Central memory CD4-positive, alpha-beta T cell (primary cell): ENCODE data around the gene NR6A1.
A peak's percentile ranks its signal among the peaks of the same experiment; 100 is the strongest.

ENCODE experiments used
- DNase-seq: peaks from one replicate; pipeline ENCODE4 v3.0.0; 2022
- total RNA-seq, 3 experiments: gene quantifications; one replicate each; lab custom pipeline; 2026; lab: John Stamatoyannopoulos, UW

The NR6A1 gene
- total RNA-seq: 0.11 to 2.7 (median 0.58) reads per million in 3 experiments

GRCh38 chr9:124771021-124771866, at the start of gene NR6A1:
NR6A1 (minus strand) TSS chr9:124771311.
- DNase-seq: peak; percentile 91

- DNase-seq: no peak
Observed at GRCh38 chr9:124818431-124819281, 47.5 kb upstream of the NR6A1 start.

DNA sequence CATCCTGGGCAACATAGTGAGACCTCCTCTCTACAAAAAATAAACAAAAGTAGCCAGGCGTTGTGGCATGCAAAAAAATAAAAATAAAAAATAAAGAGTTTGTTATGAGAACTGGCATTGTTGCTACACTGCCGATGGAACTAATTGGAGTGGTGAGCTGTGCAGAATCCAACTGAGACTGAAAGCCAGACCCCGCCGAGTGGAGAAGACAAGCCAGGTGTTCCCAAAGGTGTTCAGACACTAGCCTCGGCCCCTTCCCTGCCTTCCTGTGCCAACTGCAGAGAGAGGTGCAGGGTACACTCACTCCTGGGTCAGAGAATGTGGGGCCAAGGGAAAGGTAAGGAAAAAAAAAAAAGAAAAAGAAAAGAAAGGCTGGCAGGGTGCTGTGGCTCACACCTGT, 44.5 kb upstream of the NR6A1 start:
- DNase-seq: no peak

DNA sequence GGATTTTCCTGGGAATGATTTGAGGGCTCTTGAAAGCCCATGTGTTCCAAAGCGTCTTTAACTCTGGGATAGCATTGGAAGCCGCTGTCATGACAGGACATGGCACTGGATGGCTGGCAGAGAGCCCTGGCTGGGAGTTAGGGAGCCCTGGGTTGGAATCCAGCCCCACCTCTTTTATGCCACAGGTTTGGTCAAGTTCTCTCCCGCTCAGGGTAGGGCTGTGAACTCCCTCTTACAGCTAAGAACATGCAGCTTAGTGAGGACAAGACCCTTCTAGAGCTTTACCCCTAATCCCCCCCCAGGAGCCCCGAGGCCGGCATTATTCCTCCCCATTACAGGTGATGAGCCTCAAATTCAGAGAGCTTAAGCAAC, 43.0 kb upstream of the NR6A1 start:
- no peak for DNase-seq

GRCh38 chr9:124813501-124814163, 42.5 kb upstream of the NR6A1 start:
- no peak for DNase-seq

DNA sequence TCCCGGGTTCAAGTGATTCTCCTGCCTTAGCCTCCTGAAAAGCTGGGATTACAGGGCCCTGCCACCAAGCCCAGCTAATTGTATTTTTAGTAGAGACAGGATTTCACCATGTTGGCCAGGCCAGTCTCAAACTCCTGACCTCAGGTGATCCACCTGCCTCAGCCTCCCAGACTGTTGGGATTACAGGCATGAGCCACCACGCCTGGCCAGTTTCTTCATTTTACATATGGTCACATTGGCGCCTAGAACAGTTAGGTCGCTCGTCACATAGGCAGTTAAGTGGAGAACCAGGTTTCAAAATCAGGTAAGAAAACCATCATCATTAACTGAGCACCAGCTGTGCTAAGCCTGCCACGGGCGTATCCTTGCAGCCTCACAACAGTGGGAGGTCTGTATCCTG, 41.9 kb upstream of the NR6A1 start:
- DNase-seq: no peak

GRCh38 chr9:124812441-124812876, 41.3 kb upstream of the NR6A1 start:
- DNase-seq: no peak

- DNase-seq: no peak
Observed at GRCh38 chr9:124810663-124811355, 39.7 kb upstream of the NR6A1 start.

DNA sequence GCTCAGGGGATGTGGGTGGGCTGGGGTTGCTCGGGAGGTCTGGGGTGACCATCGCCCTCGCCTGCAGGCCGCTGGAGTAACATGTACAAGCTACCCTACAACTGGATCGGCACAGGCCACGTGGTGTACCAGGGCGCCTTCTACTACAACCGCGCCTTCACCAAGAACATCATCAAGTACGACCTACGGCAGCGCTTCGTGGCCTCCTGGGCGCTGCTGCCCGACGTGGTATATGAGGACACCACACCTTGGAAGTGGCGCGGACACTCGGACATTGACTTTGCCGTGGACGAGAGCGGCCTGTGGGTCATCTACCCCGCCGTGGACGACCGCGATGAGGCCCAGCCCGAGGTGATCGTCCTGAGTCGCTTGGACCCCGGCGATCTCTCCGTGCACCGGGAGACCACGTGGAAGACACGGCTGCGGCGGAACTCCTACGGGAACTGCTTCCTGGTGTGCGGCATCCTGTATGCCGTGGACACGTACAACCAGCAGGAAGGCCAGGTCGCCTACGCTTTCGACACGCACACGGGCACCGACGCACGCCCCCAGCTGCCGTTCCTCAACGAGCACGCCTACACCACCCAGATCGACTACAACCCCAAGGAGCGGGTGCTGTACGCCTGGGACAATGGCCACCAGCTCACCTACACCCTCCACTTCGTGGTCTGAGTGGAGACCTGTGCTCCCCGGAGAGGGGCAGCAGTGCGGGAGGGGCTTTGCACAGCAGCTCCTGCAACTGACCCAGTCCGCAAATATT, 38.8 kb upstream of the NR6A1 start:
- no peak for DNase-seq

DNA sequence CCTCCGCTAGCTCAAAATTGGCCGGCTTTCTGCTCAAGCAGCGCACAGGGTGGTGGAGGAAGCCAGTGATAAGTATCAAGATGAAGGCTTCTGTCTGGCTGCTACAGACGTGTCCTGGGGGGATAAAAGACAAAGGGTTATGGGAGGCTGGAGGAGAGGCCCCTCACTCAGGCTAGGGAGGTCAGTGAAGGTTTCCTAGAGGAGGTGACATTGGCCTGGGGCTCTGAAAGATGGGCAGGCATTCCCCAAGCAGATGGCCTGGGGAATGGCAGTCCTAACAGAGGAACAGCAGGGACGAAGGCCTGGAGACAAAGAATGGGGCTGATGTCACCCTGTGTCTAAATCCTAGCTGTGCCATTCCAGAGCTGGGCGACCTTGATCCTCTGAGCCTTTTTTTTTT, 38.1 kb upstream of the NR6A1 start:
- no peak for DNase-seq

DNA sequence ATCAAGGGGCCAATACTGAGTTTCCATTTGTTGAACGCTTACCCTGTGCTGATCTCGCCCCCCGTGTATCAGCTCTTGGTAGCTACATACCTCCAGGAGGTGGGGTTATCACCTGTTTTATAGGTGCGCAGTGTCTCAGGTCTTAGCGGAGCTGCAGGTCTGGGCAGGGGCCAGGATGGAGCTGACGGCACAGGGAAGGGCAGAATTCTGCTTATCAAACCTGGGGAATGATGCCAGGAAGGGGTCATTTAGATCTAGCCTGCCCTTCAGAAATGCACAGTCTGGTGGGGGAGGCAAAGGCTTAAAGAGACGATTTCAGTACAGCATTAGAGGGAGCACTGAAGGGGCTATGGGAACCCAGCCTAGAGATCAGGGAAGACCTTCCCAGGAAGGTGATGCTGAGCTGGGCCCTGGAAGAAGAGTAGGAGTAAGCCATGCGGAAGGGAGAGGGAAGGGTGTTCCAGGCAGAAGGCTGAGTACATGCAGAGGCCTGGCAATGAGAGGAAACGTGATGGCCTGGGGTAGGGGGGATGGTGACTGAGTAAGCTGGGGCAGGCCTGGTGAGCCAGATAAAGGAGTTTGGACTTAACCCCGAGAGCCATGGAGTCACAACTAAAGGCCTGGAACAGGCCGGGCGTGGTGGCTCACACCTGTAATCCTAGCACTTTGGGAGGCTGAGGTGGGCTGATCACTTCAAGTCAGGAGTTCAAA, 37.3 kb upstream of the NR6A1 start:
- DNase-seq: no peak

GRCh38 chr9:124805186-124805585, 34.1 kb upstream of the NR6A1 start:
- no peak for DNase-seq

- DNase-seq: no peak
Observed at GRCh38 chr9:124803911-124804310, 32.8 kb upstream of the NR6A1 start.

- no peak for DNase-seq
Observed at GRCh38 chr9:124802426-124802825, 31.3 kb upstream of the NR6A1 start.

- DNase-seq: no peak
Observed at GRCh38 chr9:124801356-124801755, 30.2 kb upstream of the NR6A1 start.

DNA sequence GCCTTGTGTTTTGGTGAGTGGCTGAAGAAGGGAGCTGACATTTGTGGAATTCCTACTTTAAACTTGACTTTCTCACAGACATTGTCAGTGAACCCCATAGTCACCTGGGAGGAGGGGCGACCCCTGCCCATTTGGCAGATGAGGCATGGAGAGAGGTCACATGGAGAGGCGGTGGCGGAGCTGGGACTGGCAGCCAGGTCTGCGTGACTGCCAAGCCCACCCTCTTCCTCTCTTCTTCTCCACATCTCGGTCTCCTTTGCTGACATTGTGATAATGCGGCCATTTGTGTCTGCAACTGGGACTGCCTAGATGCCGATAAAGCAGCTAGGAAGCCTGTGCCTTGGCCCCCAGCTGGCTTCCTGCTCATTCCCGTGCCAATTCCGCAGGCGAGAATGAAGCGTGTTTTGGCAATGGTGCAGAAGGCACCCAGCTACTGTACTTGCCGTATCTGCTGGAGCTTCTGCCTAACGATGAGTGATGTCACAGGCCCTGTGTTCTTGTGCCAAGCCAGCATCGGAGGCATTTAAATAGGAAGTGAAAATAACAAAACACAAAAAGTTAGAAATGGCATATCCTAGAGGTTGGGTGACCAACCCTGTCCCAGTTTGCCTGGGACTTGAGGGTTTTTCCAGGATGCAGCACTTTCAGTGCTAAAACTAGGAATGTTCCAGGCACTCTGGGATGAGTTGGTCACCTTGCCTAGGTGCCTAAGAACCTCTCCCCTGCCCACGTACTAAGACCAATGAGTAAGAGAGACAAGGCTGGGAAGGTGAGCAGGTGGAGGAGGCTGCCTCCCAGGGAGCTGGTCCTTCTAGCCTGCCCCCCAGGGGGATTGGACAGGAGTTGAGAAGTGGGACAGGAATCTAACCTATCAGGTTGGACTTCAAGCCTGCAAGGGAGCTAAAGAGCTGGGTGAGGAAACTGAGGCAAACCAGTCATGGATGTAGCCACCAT, 29.5 kb upstream of the NR6A1 start:
- no peak for DNase-seq

GRCh38 chr9:124799274-124800006, 28.3 kb upstream of the NR6A1 start:
- DNase-seq: no peak

DNA sequence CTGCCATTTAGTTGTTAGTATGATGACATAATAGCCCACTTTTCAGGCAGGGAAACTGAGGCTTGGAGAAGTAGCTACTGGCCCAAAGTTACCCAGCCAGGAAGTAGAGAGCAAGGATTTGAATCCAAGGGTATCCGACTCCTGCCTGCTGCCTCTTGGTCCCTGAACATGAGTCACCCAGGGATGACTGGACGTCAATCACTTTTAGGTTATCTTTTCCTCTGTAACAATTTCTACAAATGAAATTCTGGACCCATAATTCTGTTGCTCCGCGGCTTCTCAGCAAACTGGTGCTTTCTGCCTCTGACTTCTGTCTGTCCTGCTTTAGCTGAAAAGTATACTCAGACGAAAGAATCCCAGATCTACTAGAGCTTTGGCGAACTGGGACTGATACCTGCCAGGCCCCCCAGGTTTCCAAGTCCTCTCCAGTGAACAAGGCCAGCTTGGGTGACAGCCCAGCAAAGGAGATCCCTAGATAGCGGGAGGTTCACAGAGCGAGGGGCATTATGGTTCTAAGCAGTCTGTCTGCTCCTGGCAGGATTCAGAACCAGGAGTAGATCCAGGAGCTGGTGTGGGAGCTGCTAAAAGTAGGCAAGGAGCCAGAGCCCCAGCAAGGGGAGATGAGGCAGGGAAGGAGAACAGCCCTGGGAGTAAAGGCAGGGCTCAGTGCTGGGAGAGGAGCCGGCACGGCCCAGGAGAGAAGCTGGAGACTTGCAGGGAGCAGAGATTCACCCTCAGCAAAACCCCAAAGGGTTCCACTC, 26.4 kb upstream of the NR6A1 start:
- DNase-seq: no peak
